ENCODE data around the gene CNOT3.

Gene CNOT3

DNA sequence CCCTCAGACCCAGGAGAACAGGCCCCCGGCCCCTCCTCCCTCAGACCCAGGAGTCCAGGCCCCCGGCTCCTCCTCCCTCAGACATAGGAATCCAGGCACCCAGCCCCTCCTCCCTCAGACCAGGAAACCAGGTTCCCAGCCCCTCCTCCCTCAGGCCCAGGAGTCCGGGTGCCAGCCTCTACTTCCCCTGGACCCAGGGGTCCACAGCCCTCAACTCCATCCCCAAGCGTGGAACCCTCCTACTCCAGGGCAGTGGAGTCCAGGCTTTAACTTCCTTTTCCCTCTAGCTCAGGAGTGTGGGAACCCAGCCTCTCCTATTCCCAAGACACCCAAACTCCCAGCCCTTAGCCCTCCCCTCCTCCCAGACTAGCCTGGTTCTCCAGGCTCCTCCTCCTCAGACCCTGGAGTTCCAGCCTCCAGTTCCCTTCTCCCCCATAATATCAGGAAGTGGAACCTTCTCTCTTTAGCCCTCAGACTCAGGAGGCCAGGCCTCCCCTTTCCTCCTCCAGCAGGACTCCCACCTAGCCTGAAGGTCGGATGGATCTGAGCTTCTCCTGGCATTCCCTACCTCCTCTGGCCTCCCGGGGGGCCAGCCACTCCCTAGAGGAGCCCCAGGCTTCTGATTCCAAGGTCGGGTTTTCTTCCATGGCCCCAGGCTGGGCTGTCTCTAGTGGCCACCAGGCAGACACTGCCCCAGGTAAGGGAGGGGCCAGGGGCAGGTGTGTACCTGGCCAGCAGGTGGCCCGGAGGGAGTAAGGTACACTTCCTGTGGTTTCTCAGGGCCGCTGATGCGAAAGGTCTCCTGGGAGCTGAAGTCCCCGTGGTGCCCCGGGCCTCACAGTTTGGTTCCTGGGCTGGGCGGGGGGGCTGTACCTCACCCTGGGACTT lies 35.2 kb downstream of the CNOT3 start, which contains the start of gene TMC4 (continued):
- no peak for TF ChIP-seq ZNF174 (tag by site-specific recombination; IDR thresholded peaks at IDR 0.05)
- TF ChIP-seq ZNF623 (tag by site-specific recombination; IDR thresholded peaks at IDR 0.05) = no peak
- TF ChIP-seq WT1 (tag by site-specific recombination; IDR thresholded peaks at IDR 0.05) = no peak
- TF ChIP-seq SP3 (tag by site-specific recombination; IDR thresholded peaks at IDR 0.05) = peak; percentile 38
- TF ChIP-seq ZNF76 (tag by site-specific recombination; IDR thresholded peaks at IDR 0.05; ENCODE audit: borderline replicate concordance, low read depth) = peak; percentile 70
- TF ChIP-seq, protein P1, sequence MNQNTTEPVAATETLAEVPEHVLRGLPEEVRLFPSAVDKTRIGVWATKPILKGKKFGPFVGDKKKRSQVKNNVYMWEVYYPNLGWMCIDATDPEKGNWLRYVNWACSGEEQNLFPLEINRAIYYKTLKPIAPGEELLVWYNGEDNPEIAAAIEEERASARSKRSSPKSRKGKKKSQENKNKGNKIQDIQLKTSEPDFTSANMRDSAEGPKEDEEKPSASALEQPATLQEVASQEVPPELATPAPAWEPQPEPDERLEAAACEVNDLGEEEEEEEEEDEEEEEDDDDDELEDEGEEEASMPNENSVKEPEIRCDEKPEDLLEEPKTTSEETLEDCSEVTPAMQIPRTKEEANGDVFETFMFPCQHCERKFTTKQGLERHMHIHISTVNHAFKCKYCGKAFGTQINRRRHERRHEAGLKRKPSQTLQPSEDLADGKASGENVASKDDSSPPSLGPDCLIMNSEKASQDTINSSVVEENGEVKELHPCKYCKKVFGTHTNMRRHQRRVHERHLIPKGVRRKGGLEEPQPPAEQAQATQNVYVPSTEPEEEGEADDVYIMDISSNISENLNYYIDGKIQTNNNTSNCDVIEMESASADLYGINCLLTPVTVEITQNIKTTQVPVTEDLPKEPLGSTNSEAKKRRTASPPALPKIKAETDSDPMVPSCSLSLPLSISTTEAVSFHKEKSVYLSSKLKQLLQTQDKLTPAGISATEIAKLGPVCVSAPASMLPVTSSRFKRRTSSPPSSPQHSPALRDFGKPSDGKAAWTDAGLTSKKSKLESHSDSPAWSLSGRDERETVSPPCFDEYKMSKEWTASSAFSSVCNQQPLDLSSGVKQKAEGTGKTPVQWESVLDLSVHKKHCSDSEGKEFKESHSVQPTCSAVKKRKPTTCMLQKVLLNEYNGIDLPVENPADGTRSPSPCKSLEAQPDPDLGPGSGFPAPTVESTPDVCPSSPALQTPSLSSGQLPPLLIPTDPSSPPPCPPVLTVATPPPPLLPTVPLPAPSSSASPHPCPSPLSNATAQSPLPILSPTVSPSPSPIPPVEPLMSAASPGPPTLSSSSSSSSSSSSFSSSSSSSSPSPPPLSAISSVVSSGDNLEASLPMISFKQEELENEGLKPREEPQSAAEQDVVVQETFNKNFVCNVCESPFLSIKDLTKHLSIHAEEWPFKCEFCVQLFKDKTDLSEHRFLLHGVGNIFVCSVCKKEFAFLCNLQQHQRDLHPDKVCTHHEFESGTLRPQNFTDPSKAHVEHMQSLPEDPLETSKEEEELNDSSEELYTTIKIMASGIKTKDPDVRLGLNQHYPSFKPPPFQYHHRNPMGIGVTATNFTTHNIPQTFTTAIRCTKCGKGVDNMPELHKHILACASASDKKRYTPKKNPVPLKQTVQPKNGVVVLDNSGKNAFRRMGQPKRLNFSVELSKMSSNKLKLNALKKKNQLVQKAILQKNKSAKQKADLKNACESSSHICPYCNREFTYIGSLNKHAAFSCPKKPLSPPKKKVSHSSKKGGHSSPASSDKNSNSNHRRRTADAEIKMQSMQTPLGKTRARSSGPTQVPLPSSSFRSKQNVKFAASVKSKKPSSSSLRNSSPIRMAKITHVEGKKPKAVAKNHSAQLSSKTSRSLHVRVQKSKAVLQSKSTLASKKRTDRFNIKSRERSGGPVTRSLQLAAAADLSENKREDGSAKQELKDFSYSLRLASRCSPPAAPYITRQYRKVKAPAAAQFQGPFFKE (tag by site-specific recombination; IDR thresholded peaks at IDR 0.05; ENCODE audit: borderline replicate concordance) = no peak
- TF ChIP-seq ZNF558 (tag by site-specific recombination; IDR thresholded peaks at IDR 0.05) = no peak
- no peak for TF ChIP-seq ZNF624 (tag by site-specific recombination; IDR thresholded peaks at IDR 0.05)
- no peak for TF ChIP-seq SP7 (tag by site-specific recombination; IDR thresholded peaks at IDR 0.05)
- no peak for TF ChIP-seq FEZF1 (tag by site-specific recombination; IDR thresholded peaks at IDR 0.05)
- no peak for TF ChIP-seq ZNF830 (tag by site-specific recombination; IDR thresholded peaks at IDR 0.05; ENCODE audit: low read depth)
- TF ChIP-seq ZNF121 (tag by site-specific recombination; IDR thresholded peaks at IDR 0.05) = no peak
- no peak for TF ChIP-seq ZNF610 (tag by site-specific recombination; IDR thresholded peaks at IDR 0.05; ENCODE audit: borderline replicate concordance)
- no peak for TF ChIP-seq BCL11A (tag by site-specific recombination; IDR thresholded peaks at IDR 0.05; ENCODE audit: low read depth)
- TF ChIP-seq GLIS1 (tag by site-specific recombination; IDR thresholded peaks at IDR 0.05) = peak; percentile 90
- no peak for TF ChIP-seq ZNF785 (tag by site-specific recombination; IDR thresholded peaks at IDR 0.05)
- TF ChIP-seq, protein P2, sequence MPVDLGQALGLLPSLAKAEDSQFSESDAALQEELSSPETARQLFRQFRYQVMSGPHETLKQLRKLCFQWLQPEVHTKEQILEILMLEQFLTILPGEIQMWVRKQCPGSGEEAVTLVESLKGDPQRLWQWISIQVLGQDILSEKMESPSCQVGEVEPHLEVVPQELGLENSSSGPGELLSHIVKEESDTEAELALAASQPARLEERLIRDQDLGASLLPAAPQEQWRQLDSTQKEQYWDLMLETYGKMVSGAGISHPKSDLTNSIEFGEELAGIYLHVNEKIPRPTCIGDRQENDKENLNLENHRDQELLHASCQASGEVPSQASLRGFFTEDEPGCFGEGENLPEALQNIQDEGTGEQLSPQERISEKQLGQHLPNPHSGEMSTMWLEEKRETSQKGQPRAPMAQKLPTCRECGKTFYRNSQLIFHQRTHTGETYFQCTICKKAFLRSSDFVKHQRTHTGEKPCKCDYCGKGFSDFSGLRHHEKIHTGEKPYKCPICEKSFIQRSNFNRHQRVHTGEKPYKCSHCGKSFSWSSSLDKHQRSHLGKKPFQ (tag by site-specific recombination; IDR thresholded peaks at IDR 0.05) = no peak
- TF ChIP-seq KLF9 (tag by site-specific recombination; IDR thresholded peaks at IDR 0.05; ENCODE audit: low read depth) = no peak
- no peak for TF ChIP-seq ZNF274 (IDR thresholded peaks at IDR 0.05; ENCODE audit: low read length)
- TF ChIP-seq ZNF274 (tag by site-specific recombination; IDR thresholded peaks at IDR 0.05; ENCODE audit: borderline replicate concordance) = no peak
- no peak for TF ChIP-seq ZNF544 (tag by site-specific recombination; IDR thresholded peaks at IDR 0.05)
- TF ChIP-seq ZEB2 (tag by site-specific recombination; IDR thresholded peaks at IDR 0.05) = peak; percentile 67
- no peak for TF ChIP-seq ZNF529 (tag by site-specific recombination; IDR thresholded peaks at IDR 0.05; ENCODE audit: insufficient replicate concordance)
- TF ChIP-seq, protein P3, sequence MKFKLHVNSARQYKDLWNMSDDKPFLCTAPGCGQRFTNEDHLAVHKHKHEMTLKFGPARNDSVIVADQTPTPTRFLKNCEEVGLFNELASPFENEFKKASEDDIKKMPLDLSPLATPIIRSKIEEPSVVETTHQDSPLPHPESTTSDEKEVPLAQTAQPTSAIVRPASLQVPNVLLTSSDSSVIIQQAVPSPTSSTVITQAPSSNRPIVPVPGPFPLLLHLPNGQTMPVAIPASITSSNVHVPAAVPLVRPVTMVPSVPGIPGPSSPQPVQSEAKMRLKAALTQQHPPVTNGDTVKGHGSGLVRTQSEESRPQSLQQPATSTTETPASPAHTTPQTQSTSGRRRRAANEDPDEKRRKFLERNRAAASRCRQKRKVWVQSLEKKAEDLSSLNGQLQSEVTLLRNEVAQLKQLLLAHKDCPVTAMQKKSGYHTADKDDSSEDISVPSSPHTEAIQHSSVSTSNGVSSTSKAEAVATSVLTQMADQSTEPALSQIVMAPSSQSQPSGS (tag by site-specific recombination; IDR thresholded peaks at IDR 0.05; ENCODE audit: low read depth) = no peak
- no peak for TF ChIP-seq ZNF157 (tag by site-specific recombination; IDR thresholded peaks at IDR 0.05)
- TF ChIP-seq, protein P4, sequence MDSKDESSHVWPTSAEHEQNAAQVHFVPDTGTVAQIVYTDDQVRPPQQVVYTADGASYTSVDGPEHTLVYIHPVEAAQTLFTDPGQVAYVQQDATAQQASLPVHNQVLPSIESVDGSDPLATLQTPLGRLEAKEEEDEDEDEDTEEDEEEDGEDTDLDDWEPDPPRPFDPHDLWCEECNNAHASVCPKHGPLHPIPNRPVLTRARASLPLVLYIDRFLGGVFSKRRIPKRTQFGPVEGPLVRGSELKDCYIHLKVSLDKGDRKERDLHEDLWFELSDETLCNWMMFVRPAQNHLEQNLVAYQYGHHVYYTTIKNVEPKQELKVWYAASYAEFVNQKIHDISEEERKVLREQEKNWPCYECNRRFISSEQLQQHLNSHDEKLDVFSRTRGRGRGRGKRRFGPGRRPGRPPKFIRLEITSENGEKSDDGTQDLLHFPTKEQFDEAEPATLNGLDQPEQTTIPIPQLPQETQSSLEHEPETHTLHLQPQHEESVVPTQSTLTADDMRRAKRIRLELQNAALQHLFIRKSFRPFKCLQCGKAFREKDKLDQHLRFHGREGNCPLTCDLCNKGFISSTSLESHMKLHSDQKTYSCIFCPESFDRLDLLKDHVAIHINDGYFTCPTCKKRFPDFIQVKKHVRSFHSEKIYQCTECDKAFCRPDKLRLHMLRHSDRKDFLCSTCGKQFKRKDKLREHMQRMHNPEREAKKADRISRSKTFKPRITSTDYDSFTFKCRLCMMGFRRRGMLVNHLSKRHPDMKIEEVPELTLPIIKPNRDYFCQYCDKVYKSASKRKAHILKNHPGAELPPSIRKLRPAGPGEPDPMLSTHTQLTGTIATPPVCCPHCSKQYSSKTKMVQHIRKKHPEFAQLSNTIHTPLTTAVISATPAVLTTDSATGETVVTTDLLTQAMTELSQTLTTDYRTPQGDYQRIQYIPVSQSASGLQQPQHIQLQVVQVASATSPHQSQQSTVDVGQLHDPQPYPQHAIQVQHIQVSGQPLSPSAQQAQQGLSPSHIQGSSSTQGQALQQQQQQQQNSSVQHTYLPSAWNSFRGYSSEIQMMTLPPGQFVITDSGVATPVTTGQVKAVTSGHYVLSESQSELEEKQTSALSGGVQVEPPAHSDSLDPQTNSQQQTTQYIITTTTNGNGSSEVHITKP (tag by site-specific recombination; IDR thresholded peaks at IDR 0.05) = peak; percentile 75
